OCI-LY1 (cell line): ENCODE data around the gene SEMA3G.

Experiments
- H2AFZ ChIP-seq: fragments of 200-600 bp; sonication (generic), shearing (Covaris generic); 2 replicates; pipeline ENCODE4 v1.6.0; 2014; ENCODE audit warnings: antibody characterized with exemption, mild to moderate bottlenecking, low read length
- H3F3A ChIP-seq: fragments of 200-600 bp; sonication (generic), shearing (Covaris generic); 2 replicates; pipeline ENCODE4 v1.6.0; 2014; ENCODE audit warnings: mild to moderate bottlenecking, antibody characterized with exemption, low read length, moderate library complexity; ENCODE audit not compliant: insufficient read depth
- H3K27ac ChIP-seq: fragments of 200-600 bp; sonication (generic); 2 replicates; pipeline ENCODE4 v1.5.1; 2014; ENCODE audit warnings: low read length, mixed run types, mild to moderate bottlenecking, low read depth; ENCODE audit not compliant: poor library complexity, severe bottlenecking
- H3K27me3 ChIP-seq: fragments of 200-600 bp; sonication (generic); 2 replicates; pipeline ENCODE4 v1.6.0; 2014; ENCODE audit warnings: antibody characterized with exemption, mild to moderate bottlenecking, low read length, moderate library complexity; ENCODE audit not compliant: insufficient read depth
- H3K36me3 ChIP-seq: fragments of 200-600 bp; sonication (generic); 2 replicates; pipeline ENCODE4 v1.6.1; 2014; ENCODE audit warnings: mild to moderate bottlenecking, antibody characterized with exemption, low read length, moderate library complexity, mixed read lengths; ENCODE audit not compliant: insufficient read depth
- H3K4me1 ChIP-seq: fragments of 200-600 bp; sonication (generic); 2 replicates; pipeline ENCODE4 v1.5.1; 2014; ENCODE audit warnings: mild to moderate bottlenecking, low read length, moderate library complexity; ENCODE audit not compliant: insufficient read depth, severe bottlenecking
- H3K4me2 ChIP-seq: fragments of 200-600 bp; sonication (generic), shearing (Covaris generic); 2 replicates; pipeline ENCODE4 v1.6.1; 2014; ENCODE audit warnings: low read length
- H3K4me3 ChIP-seq: fragments of 200-600 bp; sonication (generic); 2 replicates; pipeline ENCODE4 v1.5.1; 2014; ENCODE audit warnings: low read length, low read depth, mild to moderate bottlenecking, mixed read lengths; ENCODE audit not compliant: poor library complexity, severe bottlenecking
- H3K79me2 ChIP-seq: fragments of 200-600 bp; shearing (Covaris generic); 2 replicates; pipeline ENCODE4 v1.6.1; 2016; ENCODE audit warnings: mixed run types, low read length, mixed read lengths; ENCODE audit not compliant: insufficient read depth
- H3K9ac ChIP-seq: fragments of 200-600 bp; sonication (generic), shearing (Covaris generic); 2 replicates; pipeline ENCODE4 v1.6.1; 2014; ENCODE audit warnings: mild to moderate bottlenecking, low read length, mixed read lengths
- H3K9me2 ChIP-seq: fragments of 200-600 bp; sonication (generic), shearing (Covaris generic); 2 replicates; pipeline ENCODE4 v1.6.1; 2014; ENCODE audit warnings: low read depth, mild to moderate bottlenecking, low read length, mixed read lengths
- H3K9me3 ChIP-seq: fragments of 200-600 bp; shearing (Covaris generic); 2 replicates; pipeline ENCODE4 v1.6.1; 2014; ENCODE audit warnings: low read length, mixed read lengths
- H4K20me1 ChIP-seq: fragments of 200-600 bp; sonication (generic), shearing (Covaris generic); 2 replicates; pipeline ENCODE4 v1.6.0; 2016; ENCODE audit warnings: mild to moderate bottlenecking, low read length; ENCODE audit not compliant: insufficient read depth
- EZH2 ChIP-seq: fragments of 200-600 bp; sonication (generic), shearing (Covaris generic); IDR thresholded peaks from 2 replicates; pipeline ENCODE4 v1.8.0; 2017; ENCODE audit warnings: borderline replicate concordance, mixed run types, mild to moderate bottlenecking, antibody characterized with exemption, low read length, moderate library complexity, mixed read lengths
- TF ChIP-seq, protein P1 (sequence below): fragments of 200-600 bp; sonication (generic), shearing (Covaris generic); IDR thresholded peaks from 2 replicates; pipeline ENCODE4 v1.5.1; 2017; ENCODE audit warnings: mild to moderate bottlenecking, antibody characterized with exemption, low read length, moderate library complexity, mixed read lengths

SEMA3G gene

DNA sequence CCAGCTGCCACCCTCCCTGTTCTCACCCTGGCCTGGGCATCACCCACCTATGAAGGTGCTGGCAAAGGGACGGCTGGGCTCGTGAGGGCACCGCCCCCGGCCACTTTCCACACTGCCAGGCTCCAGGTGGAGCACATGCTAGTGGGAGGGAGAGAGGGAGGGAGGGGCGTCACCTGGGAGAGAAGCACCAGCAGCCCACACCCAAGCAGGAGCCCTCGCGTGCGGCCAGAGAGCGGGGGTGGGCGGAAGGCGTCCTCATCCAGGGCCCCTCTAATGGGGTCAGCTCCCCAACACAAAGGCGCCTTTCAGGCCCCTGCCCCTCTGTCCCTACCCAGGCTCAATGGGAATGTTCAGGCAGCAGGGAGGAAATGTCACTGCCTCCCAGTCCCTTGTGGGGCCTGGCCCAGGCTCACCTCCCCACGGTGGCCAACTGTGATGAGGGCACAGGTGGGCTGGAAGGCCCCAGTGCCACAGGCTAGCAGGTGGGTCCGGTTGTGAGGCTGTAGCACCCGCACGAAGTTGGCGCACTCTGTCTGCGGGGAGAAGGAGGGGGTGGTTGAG is 3.1 kb downstream of the SEMA3G start:
- no peaks in the 10 kb centered on the region for H3F3A ChIP-seq
- TF ChIP-seq, protein P1, sequence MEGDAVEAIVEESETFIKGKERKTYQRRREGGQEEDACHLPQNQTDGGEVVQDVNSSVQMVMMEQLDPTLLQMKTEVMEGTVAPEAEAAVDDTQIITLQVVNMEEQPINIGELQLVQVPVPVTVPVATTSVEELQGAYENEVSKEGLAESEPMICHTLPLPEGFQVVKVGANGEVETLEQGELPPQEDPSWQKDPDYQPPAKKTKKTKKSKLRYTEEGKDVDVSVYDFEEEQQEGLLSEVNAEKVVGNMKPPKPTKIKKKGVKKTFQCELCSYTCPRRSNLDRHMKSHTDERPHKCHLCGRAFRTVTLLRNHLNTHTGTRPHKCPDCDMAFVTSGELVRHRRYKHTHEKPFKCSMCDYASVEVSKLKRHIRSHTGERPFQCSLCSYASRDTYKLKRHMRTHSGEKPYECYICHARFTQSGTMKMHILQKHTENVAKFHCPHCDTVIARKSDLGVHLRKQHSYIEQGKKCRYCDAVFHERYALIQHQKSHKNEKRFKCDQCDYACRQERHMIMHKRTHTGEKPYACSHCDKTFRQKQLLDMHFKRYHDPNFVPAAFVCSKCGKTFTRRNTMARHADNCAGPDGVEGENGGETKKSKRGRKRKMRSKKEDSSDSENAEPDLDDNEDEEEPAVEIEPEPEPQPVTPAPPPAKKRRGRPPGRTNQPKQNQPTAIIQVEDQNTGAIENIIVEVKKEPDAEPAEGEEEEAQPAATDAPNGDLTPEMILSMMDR: no peak
- TF ChIP-seq EZH2: no peak
- peaks cover 11% of the 10 kb centered on the region for H3K4me1 ChIP-seq
- H3K27me3 ChIP-seq: peaks cover 10% of the 10 kb centered on the region; the same call in 1 of the 2 replicates
- H3K79me2 ChIP-seq: no peaks in the 10 kb centered on the region
- no peak overlapping the region for H3K27ac ChIP-seq
- H3K9me2 ChIP-seq: no peaks in the 10 kb centered on the region
- no peak overlapping the region for H3K4me2 ChIP-seq
- H4K20me1 ChIP-seq: no peaks in the 10 kb centered on the region
- no peaks in the 10 kb centered on the region for H3K9me3 ChIP-seq
- H3K4me3 ChIP-seq: no peak overlapping the region
- H2AFZ ChIP-seq: no peak overlapping the region
- no peaks in the 10 kb centered on the region for H3K36me3 ChIP-seq
- no peak overlapping the region for H3K9ac ChIP-seq

DNA sequence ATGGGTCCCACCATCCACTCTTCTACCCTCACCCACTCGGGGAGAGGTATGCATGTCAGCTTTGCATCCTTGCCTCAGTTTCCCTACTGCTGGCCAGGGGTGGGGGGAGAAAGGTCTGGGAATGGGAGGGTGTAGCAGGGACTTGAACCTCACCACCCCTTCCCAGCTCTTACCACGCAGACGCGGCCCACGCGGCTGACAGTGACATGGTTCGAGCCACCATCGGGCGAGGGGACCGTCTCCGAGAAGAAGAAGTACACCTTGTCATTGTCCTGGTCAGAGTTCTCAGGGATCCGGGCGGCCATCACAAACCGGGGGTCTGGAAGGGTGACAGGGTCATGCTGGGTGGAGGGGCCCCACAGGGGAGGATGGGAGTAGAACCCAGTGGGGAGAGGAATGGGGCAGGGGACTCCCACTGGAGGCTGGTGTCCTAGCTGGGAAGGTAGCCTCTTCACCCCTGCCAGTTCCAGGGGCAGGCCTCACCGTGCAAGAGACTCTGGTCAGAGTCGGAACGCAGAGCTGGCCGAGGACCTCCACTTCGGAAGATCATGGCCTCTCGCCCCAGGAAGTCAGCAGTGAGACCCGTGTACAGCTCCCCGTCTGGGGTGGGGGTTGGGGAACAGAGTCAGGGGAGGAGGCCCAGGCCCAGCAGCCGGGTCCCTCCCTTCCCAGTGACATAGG is 3.7 kb downstream of the SEMA3G start:
- no peaks in the 10 kb centered on the region for H3K36me3 ChIP-seq
- H3K79me2 ChIP-seq: no peaks in the 10 kb centered on the region
- H4K20me1 ChIP-seq: no peaks in the 10 kb centered on the region
- no peak overlapping the region for H3K27ac ChIP-seq
- TF ChIP-seq EZH2: no peak
- TF ChIP-seq, protein P1: no peak
- peaks cover 11% of the 10 kb centered on the region for H3K4me1 ChIP-seq
- H3K4me2 ChIP-seq: no peak overlapping the region
- no peaks in the 10 kb centered on the region for H3F3A ChIP-seq
- H3K9me2 ChIP-seq: no peaks in the 10 kb centered on the region
- H2AFZ ChIP-seq: no peak overlapping the region
- H3K9me3 ChIP-seq: no peaks in the 10 kb centered on the region
- no peak overlapping the region for H3K4me3 ChIP-seq
- no peak overlapping the region for H3K9ac ChIP-seq
- H3K27me3 ChIP-seq: peaks cover 10% of the 10 kb centered on the region; the same call in 1 of the 2 replicates

DNA sequence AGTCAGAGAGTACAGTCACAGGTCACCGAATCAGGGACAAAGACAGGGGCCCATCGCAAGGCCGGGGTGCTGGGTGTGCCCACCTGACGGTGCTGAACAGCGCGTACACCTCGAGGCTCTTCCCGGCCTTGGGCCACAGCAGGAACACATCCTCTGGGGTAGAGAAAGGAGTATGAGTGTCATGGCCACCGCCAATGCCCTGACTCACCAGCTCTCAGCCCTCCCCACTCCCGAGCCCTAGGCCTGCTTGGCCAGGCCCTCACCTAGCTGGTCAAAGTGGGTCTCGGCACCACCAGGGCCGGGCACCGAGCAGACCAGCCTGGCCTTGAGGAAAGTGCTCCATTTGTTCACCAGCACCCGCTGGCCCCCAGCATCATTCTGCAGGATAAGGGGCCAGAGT is 4.2 kb downstream of the SEMA3G start:
- no peaks in the 10 kb centered on the region for H4K20me1 ChIP-seq
- no peaks in the 10 kb centered on the region for H3K9me2 ChIP-seq
- no peaks in the 10 kb centered on the region for H3K36me3 ChIP-seq
- no peak overlapping the region for H3K4me3 ChIP-seq
- no peaks in the 10 kb centered on the region for H3K9me3 ChIP-seq
- H3F3A ChIP-seq: no peaks in the 10 kb centered on the region
- TF ChIP-seq EZH2: no peak
- TF ChIP-seq, protein P1: no peak
- no peak overlapping the region for H3K27ac ChIP-seq
- H3K79me2 ChIP-seq: no peaks in the 10 kb centered on the region
- no peak overlapping the region for H3K9ac ChIP-seq
- peaks cover 11% of the 10 kb centered on the region for H3K4me1 ChIP-seq
- peaks cover 10% of the 10 kb centered on the region; the same call in 1 of the 2 replicates for H3K27me3 ChIP-seq
- no peak overlapping the region for H2AFZ ChIP-seq
- no peak overlapping the region for H3K4me2 ChIP-seq
